GM21526 (cell line): ENCODE measurements around the gene TBL1X.
"Not testable (repeated sequence)": the region's sequence is repeated elsewhere in the genome, so short reads cannot be mapped to it uniquely, and the experiment has no call there.

ENCODE experiments used
- ATAC-seq: cut with Tn5 transposase; IDR thresholded peaks from one replicate; pipeline ENCODE4 v1.9.1; 2021; ENCODE audit warnings: moderate library complexity; ENCODE audit not compliant: unreplicated experiment, low FRiP score

TBL1X gene

DNA sequence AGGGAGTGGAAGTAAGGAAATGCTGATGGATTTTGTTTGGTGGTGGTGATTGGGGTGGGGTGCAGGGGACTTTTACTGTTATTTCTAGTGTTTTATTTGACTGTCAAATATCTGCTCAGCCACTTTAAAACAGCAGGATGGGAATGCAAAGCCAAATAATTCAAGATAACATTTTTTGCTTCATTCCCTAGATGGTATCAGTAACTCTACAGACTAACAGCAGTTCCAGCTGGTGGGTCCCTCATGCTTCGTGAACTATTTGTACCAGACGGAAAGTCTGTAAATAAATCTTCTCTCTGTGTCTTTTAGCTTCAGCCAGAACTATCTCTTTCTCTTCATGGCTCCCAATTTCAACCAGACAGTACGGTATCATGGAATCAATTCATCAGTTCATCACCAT lies 273.3 kb downstream of the TBL1X start:
- ATAC-seq = no peak

DNA sequence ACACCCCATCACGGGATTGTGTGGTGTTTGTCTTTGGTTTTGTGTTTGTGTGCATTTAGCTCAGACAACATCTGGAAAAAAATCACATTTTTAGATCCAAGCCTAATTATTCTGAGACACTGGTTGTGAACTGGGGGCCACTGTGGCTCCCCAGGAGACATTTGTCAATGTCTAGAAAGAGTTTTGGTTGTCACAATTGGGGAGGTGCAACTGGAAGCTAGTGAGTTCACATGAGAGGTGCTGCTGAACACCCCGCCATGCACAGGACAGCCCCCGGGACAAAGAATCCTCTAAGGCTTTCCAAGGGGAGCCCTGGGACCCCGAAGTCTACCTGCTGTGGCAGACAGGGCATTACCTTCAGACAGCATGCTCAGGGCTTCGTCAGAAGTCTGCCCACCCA lies 274.3 kb downstream of the TBL1X start:
- ATAC-seq = no peak

DNA sequence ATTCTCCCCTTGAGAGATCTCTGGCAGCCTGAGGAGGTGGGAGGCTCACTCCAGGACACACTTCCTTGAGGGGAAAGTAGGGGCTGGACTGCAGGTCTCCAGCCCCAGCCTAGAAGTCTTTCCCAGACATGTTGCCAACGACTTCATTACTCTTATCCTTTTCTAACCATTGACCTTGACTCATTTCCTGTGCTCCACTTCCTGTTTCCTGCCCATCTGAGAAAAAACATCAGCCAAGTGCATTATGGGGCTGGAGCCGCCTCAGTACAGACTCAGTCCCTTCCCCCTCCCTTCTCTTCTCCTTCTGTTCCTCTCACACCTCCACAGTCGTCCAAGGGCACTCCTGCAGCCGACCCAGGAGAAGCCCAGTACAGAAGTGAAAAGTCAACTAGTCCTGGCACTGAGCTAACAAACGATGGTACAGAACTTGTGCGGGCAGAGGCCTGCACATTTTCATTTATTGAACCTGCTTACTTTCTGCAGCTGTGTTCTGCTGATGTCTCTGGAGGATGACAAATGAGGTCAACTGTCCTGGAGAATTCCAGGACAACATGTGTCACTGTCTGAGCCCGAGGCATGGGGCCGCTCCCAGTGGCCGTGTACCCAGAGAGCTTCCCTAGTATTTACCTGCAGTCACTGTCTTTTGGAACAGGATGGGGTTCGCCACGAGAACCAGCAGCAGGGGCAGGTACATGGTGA lies 280.7 kb downstream of the TBL1X start:
- ATAC-seq = no peak

DNA sequence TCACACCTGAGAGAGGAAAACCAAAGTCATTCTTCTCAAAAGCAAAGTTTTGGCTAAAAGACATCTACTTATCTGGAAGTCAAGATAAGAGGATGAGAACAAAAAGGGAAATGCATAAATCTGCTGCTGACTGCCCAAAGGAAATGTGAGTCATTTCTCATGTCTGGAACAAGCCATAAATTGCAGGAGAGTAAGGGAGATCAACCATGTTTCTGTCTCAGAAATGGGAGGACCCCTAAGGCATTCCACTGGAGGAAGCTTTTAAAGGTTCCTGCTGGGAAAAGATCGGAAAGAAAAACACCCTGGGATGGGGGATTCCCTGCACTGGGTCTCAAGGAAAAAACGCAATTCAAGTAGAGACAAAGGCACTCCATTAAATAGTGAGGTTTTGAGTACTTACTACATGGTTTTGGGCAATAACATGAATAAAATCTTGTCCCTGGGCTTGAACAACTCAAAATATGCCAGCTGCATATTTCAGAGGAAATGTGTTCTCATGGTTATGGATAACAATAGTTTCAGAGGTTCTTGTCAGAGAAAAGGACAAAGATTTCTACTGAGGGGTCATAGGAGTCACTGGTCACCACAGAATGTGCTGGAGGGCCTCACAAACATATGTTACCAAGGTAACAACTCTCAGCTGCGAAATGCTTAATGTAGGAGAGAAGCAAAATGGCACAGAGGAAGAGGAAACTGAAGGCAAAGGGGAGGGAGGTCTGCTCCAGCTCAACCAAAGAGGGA lies 281.5 kb downstream of the TBL1X start:
- no peak for ATAC-seq

DNA sequence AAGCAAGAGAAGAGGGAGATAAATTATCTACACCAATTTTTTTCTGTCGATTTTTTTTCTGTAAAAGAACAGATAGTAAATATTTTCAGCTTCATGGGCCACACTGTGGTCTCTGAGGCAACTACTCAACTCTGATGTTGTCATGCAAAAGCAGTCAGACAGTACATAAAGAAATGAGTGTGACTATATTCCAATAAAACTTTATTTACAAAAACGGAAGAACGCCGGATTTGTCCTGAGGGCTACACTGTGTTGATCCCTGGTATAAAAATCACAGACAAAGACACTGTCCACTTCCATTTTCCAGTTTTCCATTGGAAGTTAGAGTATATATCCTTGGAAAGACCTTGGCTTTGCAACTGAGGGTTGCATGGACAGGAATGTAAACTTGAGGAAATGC lies 282.8 kb downstream of the TBL1X start:
- no peak for ATAC-seq

GRCh38 chrX:9749146-9749692 lies 284.4 kb downstream of the TBL1X start:
- ATAC-seq = no peak

GRCh38 chrX:9757366-9757765 lies 292.5 kb downstream of the TBL1X start:
- ATAC-seq = no peak

DNA sequence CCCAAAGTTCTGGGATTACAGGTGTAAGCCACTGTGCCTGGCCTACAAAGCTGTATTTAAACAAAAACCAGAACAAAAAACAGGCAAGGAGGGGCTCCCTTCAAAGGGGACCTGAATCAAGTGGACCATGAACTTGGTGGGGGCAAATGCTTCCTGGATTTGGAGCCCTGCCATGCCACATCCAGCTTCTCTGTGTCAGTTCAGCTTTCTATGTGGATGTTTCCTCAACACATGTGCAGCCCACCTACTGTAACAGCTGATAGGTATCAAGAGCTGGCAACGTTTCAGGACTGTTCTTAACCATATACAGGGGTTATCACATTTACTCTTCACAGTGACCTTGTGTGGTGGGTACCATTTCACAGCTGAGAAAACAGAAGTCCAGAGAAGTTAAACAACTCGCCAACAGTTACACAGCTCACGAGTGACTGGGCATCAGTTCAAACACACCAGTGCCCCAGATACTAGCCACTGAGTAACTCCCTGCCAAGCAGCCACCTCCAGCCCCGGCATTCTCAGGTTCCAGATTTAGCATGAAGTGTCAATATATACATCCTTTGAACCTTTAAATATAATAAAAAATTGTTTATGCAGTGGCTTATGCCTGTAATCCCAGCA lies 293.3 kb downstream of the TBL1X start:
- no peak for ATAC-seq

DNA sequence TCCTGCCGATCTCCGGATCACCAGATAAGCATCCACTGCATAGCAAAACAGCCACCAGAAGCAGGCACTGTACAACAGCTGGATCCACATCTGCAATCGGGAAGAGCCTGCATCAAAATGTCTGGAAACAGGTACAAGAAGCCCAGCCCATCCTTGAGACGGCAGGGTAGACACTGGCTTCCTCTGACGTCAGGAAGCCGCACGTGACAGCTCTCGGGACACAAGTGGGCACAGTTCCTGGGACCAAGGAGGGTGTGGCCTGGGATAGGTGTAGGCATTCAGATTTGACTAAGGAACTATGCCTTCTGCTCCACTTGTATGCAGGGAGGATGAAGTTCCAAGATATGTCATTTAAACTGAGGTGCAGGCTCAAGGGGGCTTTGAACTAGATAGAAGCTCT lies 294.5 kb downstream of the TBL1X start:
- ATAC-seq = no peak

DNA sequence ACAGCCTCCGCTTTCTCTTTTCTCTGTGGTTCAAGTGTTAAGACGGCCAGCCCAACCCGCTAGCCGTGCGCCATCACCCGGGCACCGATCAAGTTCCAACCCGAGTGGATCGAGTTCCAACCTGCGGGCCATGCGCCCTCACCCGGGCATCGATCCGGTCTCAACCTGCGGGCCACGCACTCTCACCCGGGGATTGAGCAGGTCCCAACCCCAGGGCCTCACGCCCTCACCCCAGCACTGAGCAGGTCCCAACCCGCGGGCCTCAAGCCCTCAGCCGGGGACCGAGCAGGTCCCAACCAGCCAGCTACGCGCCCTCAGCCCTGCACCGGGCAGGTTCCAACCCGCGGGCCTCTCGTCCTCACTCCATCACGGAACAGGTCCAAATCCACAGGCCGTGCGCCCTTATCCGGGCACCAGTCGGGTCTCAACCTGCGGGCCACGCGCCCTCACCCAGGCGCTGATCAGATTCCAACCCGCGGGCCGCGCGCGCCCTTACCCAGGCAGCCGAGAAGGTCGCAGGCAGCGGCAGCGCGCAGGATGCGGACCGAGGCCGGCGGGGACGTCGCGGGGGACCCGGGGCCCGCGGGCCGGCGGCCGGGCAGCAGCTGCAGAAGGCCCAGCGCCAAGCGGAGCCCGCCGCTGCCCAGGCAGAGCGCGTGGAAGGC lies 300.3 kb downstream of the TBL1X start:
- no peak for ATAC-seq

- no peak for ATAC-seq
Measured at GRCh38 chrX:9765737-9766097, 300.9 kb downstream of the TBL1X start, which contains the start of gene GPR143. Gene GPR143, minus strand, starts transcription at chrX:9765847. Its CDS starts 30 bp downstream, at chrX:9765817.

GRCh38 chrX:9767375-9767774 lies 302.5 kb downstream of the TBL1X start:
- ATAC-seq = no peak

DNA sequence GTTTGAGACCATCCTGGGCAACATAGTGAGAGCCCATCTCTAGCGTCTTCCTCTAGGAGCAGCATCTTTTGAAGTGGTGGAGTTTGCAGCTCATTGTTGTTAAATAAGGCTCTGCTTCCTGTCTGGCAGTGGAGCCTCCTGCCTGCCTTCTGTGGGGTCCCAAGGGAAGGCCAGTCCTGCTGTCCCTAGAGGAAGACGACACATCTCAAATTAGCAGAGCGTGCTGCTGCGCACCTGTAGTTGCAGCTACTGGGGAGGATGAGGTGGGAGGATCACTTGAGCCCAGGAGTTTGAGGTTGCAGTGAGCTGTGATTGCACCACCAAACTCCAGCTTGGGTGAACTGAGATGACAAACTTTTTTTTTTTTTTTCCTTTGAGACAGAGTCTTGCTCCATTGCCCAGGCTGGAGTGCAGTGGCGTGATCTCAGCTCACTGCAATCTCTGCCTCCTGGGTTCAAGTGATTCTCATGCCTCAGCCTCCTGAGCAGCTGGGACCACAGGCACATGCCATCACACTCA lies 303.5 kb downstream of the TBL1X start:
- not testable (repeated sequence) for ATAC-seq

DNA sequence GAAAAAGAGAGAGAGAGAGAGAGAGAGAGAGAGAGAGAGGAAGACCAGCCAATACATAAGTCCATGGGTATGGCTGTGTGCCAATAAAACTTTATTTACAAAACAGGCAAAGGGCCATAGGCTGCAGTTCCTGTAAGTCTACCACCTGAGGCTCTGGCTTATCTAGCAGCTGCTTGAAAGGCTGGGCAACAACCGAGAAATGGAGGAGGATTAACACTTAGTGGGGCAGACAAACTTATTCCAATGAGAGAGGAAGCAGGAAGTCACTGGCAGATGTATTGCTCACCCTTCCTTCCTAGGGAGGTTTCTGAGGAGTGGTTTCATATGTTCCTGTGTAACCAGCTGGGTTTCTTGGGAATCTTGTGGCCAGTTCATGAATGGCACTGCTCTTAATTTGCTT lies 305.5 kb downstream of the TBL1X start:
- no peak for ATAC-seq

DNA sequence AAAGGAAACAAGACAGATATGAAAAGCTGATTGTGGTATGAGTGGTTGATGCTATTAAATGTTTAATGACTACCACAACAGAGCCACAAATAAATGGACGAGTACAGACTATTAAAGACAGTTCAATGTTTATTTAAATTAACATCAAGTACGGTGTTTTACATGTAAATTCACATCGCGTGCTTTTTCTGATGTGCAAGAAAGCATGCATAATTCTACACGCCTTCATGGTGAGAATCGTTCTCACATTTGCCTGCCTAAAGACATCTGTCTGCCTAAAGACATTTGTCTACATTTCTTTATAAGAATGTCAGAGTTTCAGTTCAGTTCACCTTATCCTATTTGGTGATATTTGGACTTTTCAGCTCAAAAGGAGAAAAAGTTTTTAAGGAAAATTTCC lies 308.1 kb downstream of the TBL1X start:
- ATAC-seq = no peak

- no peak for ATAC-seq
Measured at GRCh38 chrX:9775930-9776329, 311.1 kb downstream of the TBL1X start.

GRCh38 chrX:9781941-9782340 lies 317.1 kb downstream of the TBL1X start:
- no peak for ATAC-seq

- ATAC-seq = no peak
Measured at GRCh38 chrX:9784332-9784731, 319.5 kb downstream of the TBL1X start.

- ATAC-seq = no peak
Measured at GRCh38 chrX:9785254-9785943, 320.5 kb downstream of the TBL1X start.
